Osteocyte (in vitro differentiated cells): Measurements from ENCODE around the gene SLC39A11. TPM values are rescaled to one million over a fixed set of nuclear protein-coding genes. Genes with fewer than 3 reads are reported as not detected.
"Not testable (repeated sequence)": the region's sequence is repeated elsewhere in the genome, so short reads cannot be mapped to it uniquely, and the experiment has no call there.

Experiments
- DNase-seq: peaks from one replicate; pipeline ENCODE4 v3.0.0; 2021; ENCODE audit warnings: mixed read lengths; ENCODE audit not compliant: unreplicated experiment; ENCODE audit errors: extremely low spot score
- H3K27ac Mint-ChIP-seq: one replicate; pipeline ENCODE4 v1.8.0; 2021; ENCODE audit warnings: mild to moderate bottlenecking, mixed read lengths; ENCODE audit not compliant: unreplicated experiment
- H3K27me3 Mint-ChIP-seq: one replicate; pipeline ENCODE4 v1.8.0; 2021; ENCODE audit warnings: mixed read lengths; ENCODE audit not compliant: unreplicated experiment
- H3K36me3 Mint-ChIP-seq: one replicate; pipeline ENCODE4 v1.8.0; 2021; ENCODE audit warnings: mixed read lengths; ENCODE audit not compliant: unreplicated experiment
- H3K4me1 Mint-ChIP-seq: one replicate; pipeline ENCODE4 v1.8.0; 2021; ENCODE audit warnings: mixed read lengths; ENCODE audit not compliant: unreplicated experiment
- H3K4me3 Mint-ChIP-seq: one replicate; pipeline ENCODE4 v1.8.0; 2021; ENCODE audit warnings: mild to moderate bottlenecking, moderate library complexity, mixed read lengths; ENCODE audit not compliant: unreplicated experiment
- H3K9me3 Mint-ChIP-seq: one replicate; pipeline ENCODE4 v1.8.0; 2021; ENCODE audit warnings: mixed read lengths; ENCODE audit not compliant: unreplicated experiment
- CTCF ChIP-seq: fragments of 200-600 bp; sonication (generic); IDR thresholded peaks from 2 replicates; pipeline ENCODE4 v1.5.0; 2021; ENCODE audit warnings: antibody characterized with exemption, mild to moderate bottlenecking, moderate library complexity
- total RNA-seq: library from RNA; stranded (reverse); gene quantifications from 2 replicates; pipeline ENCODE4 v1.2.1, GENCODE V29; 2021

SLC39A11 gene
- total RNA-seq, 1 donor from 2014 or later: 50.2 TPM

GRCh38 chr17:73069164-73069770, 23.2 kb downstream of the SLC39A11 start:
- Mint-ChIP-seq H3K9me3 (no peaks in the 10 kb centered on the region), H3K4me1 (peaks cover 62% of the 10 kb centered on the region), H3K27ac (peak overlapping the region; percentile 84), H3K27me3 (no peaks in the 10 kb centered on the region), H3K36me3 (peaks cover 19% of the 10 kb centered on the region), H3K4me3 (no peak overlapping the region)
- no peak for DNase-seq
- no peak for TF ChIP-seq CTCF

GRCh38 chr17:73068322-73069153, 23.9 kb downstream of the SLC39A11 start:
- peak overlapping the region; percentile 84 for H3K27ac Mint-ChIP-seq
- no peak for DNase-seq
- no peaks in the 10 kb centered on the region for H3K9me3 Mint-ChIP-seq
- no peak for TF ChIP-seq CTCF
- H3K4me3 Mint-ChIP-seq: no peak overlapping the region
- no peaks in the 10 kb centered on the region for H3K27me3 Mint-ChIP-seq
- peaks cover 68% of the 10 kb centered on the region for H3K4me1 Mint-ChIP-seq
- peaks cover 19% of the 10 kb centered on the region for H3K36me3 Mint-ChIP-seq

GRCh38 chr17:73067699-73068098, 24.8 kb downstream of the SLC39A11 start:
- not testable (repeated sequence) for H3K9me3 Mint-ChIP-seq, H3K27me3 Mint-ChIP-seq, H3K4me3 Mint-ChIP-seq, DNase-seq
- Mint-ChIP-seq H3K36me3 (peaks cover 17% of the 10 kb centered on the region), H3K27ac (peak overlapping the region; percentile 84), H3K4me1 (peaks cover 72% of the 10 kb centered on the region)

GRCh38 chr17:73067075-73067474, 25.4 kb downstream of the SLC39A11 start:
- H3K4me3 Mint-ChIP-seq: no peak overlapping the region
- no peak for TF ChIP-seq CTCF
- no peak for DNase-seq
- H3K27me3 Mint-ChIP-seq: no peaks in the 10 kb centered on the region
- peak overlapping the region; percentile 84 for H3K27ac Mint-ChIP-seq
- H3K9me3 Mint-ChIP-seq: no peaks in the 10 kb centered on the region
- peaks cover 13% of the 10 kb centered on the region for H3K36me3 Mint-ChIP-seq
- H3K4me1 Mint-ChIP-seq: peaks cover 72% of the 10 kb centered on the region

- H3K4me3 Mint-ChIP-seq: no peak overlapping the region
- H3K4me1 Mint-ChIP-seq: peaks cover 66% of the 10 kb centered on the region
- TF ChIP-seq CTCF: no peak
- no peak for DNase-seq
- H3K36me3 Mint-ChIP-seq: peaks cover 8% of the 10 kb centered on the region
- no peaks in the 10 kb centered on the region for H3K27me3 Mint-ChIP-seq
- no peaks in the 10 kb centered on the region for H3K9me3 Mint-ChIP-seq
- H3K27ac Mint-ChIP-seq: no peak overlapping the region
Observed at GRCh38 chr17:73066148-73066884, 26.2 kb downstream of the SLC39A11 start.
